Superior temporal gyrus (tissue), 1 donor: ENCODE results near the gene MUC4.

Experiments
- DNase-seq: peaks from one replicate; pipeline ENCODE4 v3.0.0-alpha.2; 2016; ENCODE audit errors: extremely low spot score

MUC4 gene

GRCh38 chr3:195701042-195701915, 110.5 kb downstream of the MUC4 start:
- DNase-seq: no peak

GRCh38 chr3:195700319-195700718, 111.4 kb downstream of the MUC4 start:
- DNase-seq: no peak

- no peak for DNase-seq
These were observed 111.9 kb downstream of the MUC4 start for GRCh38 chr3:195699860-195700259.

- DNase-seq: no peak
These were observed 112.3 kb downstream of the MUC4 start for GRCh38 chr3:195699388-195699771.

GRCh38 chr3:195698647-195699387, 112.9 kb downstream of the MUC4 start:
- no peak for DNase-seq

GRCh38 chr3:195698325-195698646, 113.4 kb downstream of the MUC4 start:
- no peak for DNase-seq

- no peak for DNase-seq
These were observed 114.0 kb downstream of the MUC4 start for GRCh38 chr3:195697582-195698324.
